Measurements from ENCODE around the gene PFDN4.
A peak's percentile ranks its signal among the peaks of the same experiment; 100 is the strongest.

PFDN4 gene

GRCh38 chr20:54174457-54175175 is 33.3 kb upstream of the PFDN4 start:
- DNase-seq = no peak

GRCh38 chr20:54176610-54177009 is 31.3 kb upstream of the PFDN4 start:
- DNase-seq = no peak

GRCh38 chr20:54177378-54177777 is 30.5 kb upstream of the PFDN4 start:
- DNase-seq = no peak

GRCh38 chr20:54178256-54178655 is 29.6 kb upstream of the PFDN4 start:
- no peak for DNase-seq

- no peak for DNase-seq
Measured at GRCh38 chr20:54179946-54180345, 27.9 kb upstream of the PFDN4 start.

- no peak for DNase-seq
Measured at GRCh38 chr20:54180931-54181330, 27.0 kb upstream of the PFDN4 start.

GRCh38 chr20:54184071-54184470 is 23.8 kb upstream of the PFDN4 start:
- DNase-seq = peak; percentile 27

- no peak for DNase-seq
Measured at GRCh38 chr20:54184904-54185626, 22.8 kb upstream of the PFDN4 start.

- no peak for DNase-seq
Measured at GRCh38 chr20:54188132-54188849, 19.6 kb upstream of the PFDN4 start.

- no peak for DNase-seq
Measured at GRCh38 chr20:54189630-54190029, 18.3 kb upstream of the PFDN4 start.

- no peak for DNase-seq
Measured at GRCh38 chr20:54190217-54190616, 17.7 kb upstream of the PFDN4 start.

- DNase-seq = no peak
Measured at GRCh38 chr20:54193817-54194216, 14.1 kb upstream of the PFDN4 start.

- no peak for DNase-seq
Measured at GRCh38 chr20:54194724-54195438, 13.0 kb upstream of the PFDN4 start.

GRCh38 chr20:54195483-54196472 is 12.1 kb upstream of the PFDN4 start:
- DNase-seq = no peak

GRCh38 chr20:54197621-54198604 is 10.0 kb upstream of the PFDN4 start:
- DNase-seq = peak; percentile 64

GRCh38 chr20:54199283-54199682 is 8.6 kb upstream of the PFDN4 start:
- DNase-seq = no peak

- peak; percentile 84 for DNase-seq
Measured at GRCh38 chr20:54199721-54200176, 8.1 kb upstream of the PFDN4 start.

- no peak for DNase-seq
Measured at GRCh38 chr20:54200487-54201267, 7.2 kb upstream of the PFDN4 start.

GRCh38 chr20:54201268-54201846 is 6.5 kb upstream of the PFDN4 start:
- DNase-seq = no peak

Measured in NCI-H2171 treated with DMSO at 0.1 percent for 48 hours (cell line).